ENCODE measurements around the gene RASGRF1. TPM values are rescaled to one million over a fixed set of nuclear protein-coding genes. Genes with fewer than 3 reads are reported as not detected.
"Not testable (repeated sequence)": the region's sequence is repeated elsewhere in the genome, so short reads cannot be mapped to it uniquely, and the experiment has no call there.

RASGRF1 gene
- total and polyA plus RNA-seq, 7 donors = 0.14 to 1.2 (median 0.58) TPM; not detected in 1

DNA sequence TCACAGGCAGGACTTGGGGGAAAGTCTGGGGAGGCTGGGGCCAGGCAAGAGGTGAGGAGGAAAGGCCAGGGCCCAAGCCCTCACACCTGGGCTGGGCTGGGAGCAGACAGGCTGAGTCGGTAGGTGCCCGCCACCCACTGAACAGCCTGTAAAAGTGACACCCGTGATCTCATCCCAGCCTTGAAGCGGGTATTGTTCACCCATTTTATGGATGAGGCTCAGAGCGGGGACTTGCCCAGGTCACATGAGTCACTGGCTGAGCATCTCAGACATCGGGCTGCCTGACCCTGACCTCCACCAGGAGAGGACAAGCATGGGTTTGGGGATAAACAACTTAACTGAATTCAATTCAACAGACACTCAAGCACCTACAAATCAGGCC lies 93.7 kb downstream of the RASGRF1 start:
- H3K4me3 ChIP-seq = no peak overlapping the region
- no peaks in the 10 kb centered on the region for H3K9me3 ChIP-seq
- WGBS, 2 donors = 84 to 94% methylated on average over 6 of the region's 6 CpGs
- TF ChIP-seq, protein P1, sequence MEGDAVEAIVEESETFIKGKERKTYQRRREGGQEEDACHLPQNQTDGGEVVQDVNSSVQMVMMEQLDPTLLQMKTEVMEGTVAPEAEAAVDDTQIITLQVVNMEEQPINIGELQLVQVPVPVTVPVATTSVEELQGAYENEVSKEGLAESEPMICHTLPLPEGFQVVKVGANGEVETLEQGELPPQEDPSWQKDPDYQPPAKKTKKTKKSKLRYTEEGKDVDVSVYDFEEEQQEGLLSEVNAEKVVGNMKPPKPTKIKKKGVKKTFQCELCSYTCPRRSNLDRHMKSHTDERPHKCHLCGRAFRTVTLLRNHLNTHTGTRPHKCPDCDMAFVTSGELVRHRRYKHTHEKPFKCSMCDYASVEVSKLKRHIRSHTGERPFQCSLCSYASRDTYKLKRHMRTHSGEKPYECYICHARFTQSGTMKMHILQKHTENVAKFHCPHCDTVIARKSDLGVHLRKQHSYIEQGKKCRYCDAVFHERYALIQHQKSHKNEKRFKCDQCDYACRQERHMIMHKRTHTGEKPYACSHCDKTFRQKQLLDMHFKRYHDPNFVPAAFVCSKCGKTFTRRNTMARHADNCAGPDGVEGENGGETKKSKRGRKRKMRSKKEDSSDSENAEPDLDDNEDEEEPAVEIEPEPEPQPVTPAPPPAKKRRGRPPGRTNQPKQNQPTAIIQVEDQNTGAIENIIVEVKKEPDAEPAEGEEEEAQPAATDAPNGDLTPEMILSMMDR (IDR thresholded peaks at IDR 0.05) = no peak
- TF ChIP-seq POLR2AphosphoS5 (IDR thresholded peaks at IDR 0.05) (no peak), POLR2A (IDR thresholded peaks at IDR 0.05) (no peak), EP300 (IDR thresholded peaks at IDR 0.05) (no peak)
- no peak for DNase-seq
- H3K4me1 ChIP-seq = peaks cover 0 to 2% (median 0%) of the 10 kb centered on the region in 4 donors
- H3K36me3 ChIP-seq = no peaks in the 10 kb centered on the region
- no peaks in the 10 kb centered on the region for H3K27me3 ChIP-seq
- intact Hi-C loops (cut with DNase I) = no loop called here
- H3K27ac ChIP-seq = no peak overlapping the region

DNA sequence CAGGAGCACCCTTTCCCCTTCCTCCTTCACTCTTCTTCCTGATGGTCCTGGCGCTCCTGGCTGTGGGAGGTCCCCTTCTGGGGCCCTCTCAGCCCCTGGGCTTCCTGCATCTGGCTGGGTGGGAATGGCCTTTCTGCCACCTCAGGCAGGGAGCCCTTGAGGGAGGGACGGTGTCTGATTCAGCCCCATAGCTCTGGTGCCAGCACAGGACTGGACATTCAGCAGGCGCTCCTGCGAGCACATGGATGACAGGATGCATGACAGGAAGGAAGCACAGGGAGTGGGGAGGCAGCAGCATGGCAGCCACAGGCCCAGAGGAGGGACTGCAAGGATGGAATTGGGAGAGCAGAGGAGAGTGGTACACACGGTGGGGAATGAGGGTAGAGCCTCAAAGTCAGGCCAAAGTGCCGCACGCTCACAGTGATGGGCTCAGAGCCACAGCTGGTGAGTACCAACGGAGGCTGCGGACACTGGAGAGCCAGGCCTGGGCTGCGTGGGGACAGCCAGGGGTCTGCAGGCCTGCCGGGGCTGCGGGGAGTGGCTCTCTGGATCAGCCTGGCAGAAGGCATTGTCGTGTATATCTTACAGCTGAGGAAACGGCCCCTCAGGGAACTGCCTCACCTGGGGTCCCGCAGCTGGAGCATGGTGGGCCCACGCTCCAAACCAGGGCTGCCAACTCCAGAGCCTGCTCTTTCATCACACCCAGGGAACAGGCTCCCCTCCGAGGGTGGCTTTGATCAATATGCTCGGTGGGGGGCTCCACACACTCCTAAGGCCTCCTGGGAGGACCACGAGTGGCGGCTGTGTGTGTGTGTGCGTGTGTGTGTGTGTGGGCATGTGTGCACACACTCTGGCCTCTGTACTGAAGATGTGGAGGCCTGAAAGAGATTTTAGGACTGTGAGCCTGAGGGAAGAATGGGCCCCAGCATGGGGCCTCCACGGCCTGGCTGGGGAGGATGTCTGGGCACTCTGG lies 94.4 kb downstream of the RASGRF1 start:
- Histone ChIP-seq H3K27ac (no peak overlapping the region), H3K4me3 (no peak overlapping the region), H3K36me3 (no peaks in the 10 kb centered on the region), H3K4me1 (peaks cover 0 to 9% (median 3%) of the 10 kb centered on the region in 4 donors), H3K27me3 (no peaks in the 10 kb centered on the region), H3K9me3 (no peaks in the 10 kb centered on the region)
- TF ChIP-seq EP300 (IDR thresholded peaks at IDR 0.05) (no peak), POLR2AphosphoS5 (IDR thresholded peaks at IDR 0.05) (no peak)
- WGBS, 2 donors = 81 to 84% methylated on average over 22 of the region's 22 CpGs
- DNase-seq = no peak
- intact Hi-C loops (cut with DNase I) = no loop called here

DNA sequence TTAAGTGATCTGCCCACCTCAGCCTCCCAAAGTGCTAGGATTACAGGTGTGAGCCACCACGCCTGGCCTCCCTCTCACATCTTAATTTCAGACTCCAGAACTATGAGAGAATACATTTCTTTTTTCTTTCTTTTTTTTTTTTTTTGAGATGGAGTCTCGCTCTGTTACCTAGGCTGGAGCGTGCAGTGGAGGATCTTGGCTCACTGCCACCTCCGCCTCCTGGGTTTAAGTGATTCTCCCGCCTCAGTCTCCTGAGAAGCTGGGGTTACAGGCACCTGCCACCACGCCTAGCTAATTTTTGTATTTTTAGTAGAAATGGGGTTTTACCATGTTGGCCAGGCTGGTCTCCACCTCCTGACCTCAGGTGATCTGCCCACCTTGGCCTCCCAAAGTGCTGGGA lies 95.4 kb downstream of the RASGRF1 start:
- intact Hi-C loops (cut with DNase I); H3K36me3 ChIP-seq; DNase-seq; H3K27ac ChIP-seq; H3K4me3 ChIP-seq; H3K27me3 ChIP-seq; H3K9me3 ChIP-seq: not testable (repeated sequence)
- 75 to 80% methylated on average over 6 of the region's 6 CpGs for WGBS, 2 donors
- peaks cover 0 to 19% (median 12%) of the 10 kb centered on the region in 4 donors for H3K4me1 ChIP-seq

DNA sequence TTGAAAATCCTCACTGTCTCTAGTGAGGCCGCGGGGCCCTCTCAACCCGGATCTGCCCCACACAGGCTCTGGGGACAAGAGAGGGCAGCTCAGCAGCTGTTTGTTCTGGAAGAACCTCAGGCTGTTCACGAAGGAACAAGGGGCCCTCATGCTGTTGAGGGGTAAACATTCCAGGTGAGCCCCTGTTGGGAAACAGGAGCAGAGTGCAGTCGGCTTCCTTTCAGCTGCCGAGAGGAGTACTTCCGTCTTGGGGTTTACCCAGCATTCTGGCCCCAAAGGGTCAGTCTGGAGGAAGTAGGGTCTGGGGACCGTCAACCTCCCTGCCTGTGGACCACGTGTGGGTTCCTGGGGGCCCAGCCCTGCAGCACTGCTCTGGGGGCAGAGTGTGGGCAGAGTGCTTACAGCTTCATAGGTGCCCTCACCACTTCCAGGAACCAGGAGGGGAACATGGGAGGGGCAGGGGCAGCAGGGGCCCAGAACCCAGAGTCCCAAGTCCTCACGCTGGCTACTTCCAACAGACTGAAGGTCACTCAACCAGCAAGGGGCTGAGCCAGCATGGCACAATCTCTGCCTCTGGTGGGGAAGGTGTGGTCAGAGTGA lies 96.5 kb downstream of the RASGRF1 start:
- no peaks in the 10 kb centered on the region for H3K9me3 ChIP-seq

DNA sequence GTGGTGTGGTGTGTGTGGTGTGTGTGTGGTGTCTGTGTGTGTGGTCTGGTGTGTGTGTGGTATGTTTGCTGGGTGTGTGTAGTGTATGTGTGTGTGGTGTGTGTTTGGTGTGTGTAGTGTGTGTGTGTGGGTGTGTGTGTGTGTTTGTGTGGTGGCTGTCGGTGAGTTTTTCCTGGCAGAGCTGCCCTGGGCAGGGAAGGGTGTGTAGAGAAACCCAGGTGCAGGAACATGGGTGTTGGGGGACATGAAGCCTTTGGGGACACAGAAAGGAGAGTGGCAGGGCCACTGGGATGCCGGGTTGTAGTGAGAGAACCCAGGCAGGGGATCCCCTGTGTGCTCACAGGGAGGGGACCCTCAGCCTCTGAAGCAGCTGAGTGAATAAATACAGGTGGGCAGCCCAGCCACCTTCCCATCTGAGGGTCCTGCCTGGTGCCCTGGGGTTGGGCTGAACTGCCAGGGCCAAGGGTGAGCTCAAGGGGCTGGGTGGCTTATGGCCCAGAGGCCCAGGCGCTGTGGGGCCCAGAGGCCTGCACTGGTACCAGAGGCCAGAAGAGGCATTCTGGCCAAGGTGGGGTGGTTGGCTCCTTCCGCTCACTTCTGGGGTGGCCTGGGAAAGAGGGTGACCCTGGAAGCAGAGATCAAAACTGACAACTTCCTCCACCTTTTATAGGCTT lies 97.2 kb downstream of the RASGRF1 start:
- 87 to 88% methylated on average over 4 of the region's 4 CpGs for WGBS, 2 donors

More for the DNA sequence above, 96.5 kb downstream of the RASGRF1 start:
- WGBS, 2 donors = 79 to 81% methylated on average over 10 of the region's 10 CpGs
- TF ChIP-seq POLR2A (IDR thresholded peaks at IDR 0.05) (no peak), POLR2AphosphoS5 (IDR thresholded peaks at IDR 0.05) (no peak), EP300 (IDR thresholded peaks at IDR 0.05) (no peak)
- TF ChIP-seq, protein P1 (IDR thresholded peaks at IDR 0.05) = no peak
- Histone ChIP-seq H3K36me3 (no peaks in the 10 kb centered on the region), H3K4me1 (peaks cover 0 to 31% (median 23%) of the 10 kb centered on the region in 4 donors), H3K27me3 (no peaks in the 10 kb centered on the region), H3K27ac (no peak overlapping the region), H3K4me3 (no peak overlapping the region)
- intact Hi-C loops (cut with DNase I) = loop anchor here (5.0 kb wide), 1 partner anchor 47 kb away; the partner anchor contains the start of gene CTSH
- no peak for DNase-seq

More for the DNA sequence above, 97.2 kb downstream of the RASGRF1 start:
- Histone ChIP-seq H3K4me1 (peaks cover 0 to 37% (median 30%) of the 10 kb centered on the region in 4 donors), H3K4me3 (no peak overlapping the region), H3K27me3 (no peaks in the 10 kb centered on the region), H3K27ac (no peak overlapping the region), H3K36me3 (no peaks in the 10 kb centered on the region), H3K9me3 (no peaks in the 10 kb centered on the region)
- intact Hi-C loops (cut with DNase I) = loop anchor here (5.0 kb wide), 1 partner anchor 46 kb away; the partner anchor contains the start of gene CTSH
- TF ChIP-seq POLR2AphosphoS5 (IDR thresholded peaks at IDR 0.05) (no peak), EP300 (IDR thresholded peaks at IDR 0.05) (no peak), POLR2A (IDR thresholded peaks at IDR 0.05) (no peak)
- TF ChIP-seq, protein P1 (IDR thresholded peaks at IDR 0.05) = no peak
- no peak for DNase-seq
